Neural progenitor cell (in vitro differentiated cells): ENCODE results near the gene MYOCOS.
"Not testable (repeated sequence)": the region's sequence is repeated elsewhere in the genome, so short reads cannot be mapped to it uniquely, and the experiment has no call there.

Experiments
- CTCF ChIP-seq: fragments of 200-600 bp; sonication (generic); IDR thresholded peaks from 2 replicates; pipeline ENCODE4 v1.5.1; 2017; ENCODE audit warnings: antibody characterized with exemption, mild to moderate bottlenecking
- EZH2 ChIP-seq: fragments of 200-600 bp; sonication (generic); IDR thresholded peaks from 2 replicates; pipeline ENCODE4 v1.6.1; 2017; ENCODE audit warnings: antibody characterized with exemption, mild to moderate bottlenecking, moderate library complexity
- EZH2phosphoT487 ChIP-seq: fragments of 200-600 bp; sonication (generic); IDR thresholded peaks from 2 replicates; pipeline ENCODE4 v1.6.1; 2017; ENCODE audit warnings: antibody characterized with exemption

- TF ChIP-seq CTCF, EZH2, EZH2phosphoT487: not testable (repeated sequence)
Observed at GRCh38 chr1:171600310-171600709, 21.7 kb upstream of the MYOCOS start.
